IMR-90 (cell line): Measurements from ENCODE around the gene FZD4. TPM values are rescaled to one million over a fixed set of nuclear protein-coding genes. Genes with fewer than 3 reads are reported as not detected.

Experiments
- ATAC-seq: fragments of 200-7000 bp; cut with Tn5 transposase; 2 replicates; pipeline ENCODE4 v1.9.1; 2020; ENCODE audit warnings: low read depth, mild to moderate bottlenecking, moderate library complexity
- BruUV-seq: library from RNA; stranded (reverse); fragments of 400-500 nt; replicated peaks from 2 replicates; lab custom pipeline; 2021; lab: Mats Ljungman, UMichigan
- CTCF ChIA-PET: fragments of 300-600 bp; formaldehyde crosslinking; extraction: SDS; loops from one replicate; lab custom pipeline; 2021; ENCODE audit warnings: antibody characterized with exemption; lab: Yijun Ruan, JAX
- POLR2A ChIA-PET: fragments of 300-600 bp; sonication (Branson Sonifier 250); formaldehyde crosslinking; loops from one replicate; lab custom pipeline; 2022; ENCODE audit warnings: antibody characterized with exemption; ENCODE audit not compliant: unreplicated experiment; lab: Charles Lee
- DNase-seq: peaks from one replicate; pipeline ENCODE4 v3.0.0; 2013
- H2AFZ ChIP-seq: replicated peaks from 2 replicates; pipeline ENCODE3; 2013; ENCODE audit warnings: low read length, mild to moderate bottlenecking; ENCODE audit not compliant: poor library complexity
- H2AK5ac ChIP-seq: 2 replicates; pipeline ENCODE4 v1.6.1; 2013; ENCODE audit warnings: low read depth, low read length, inconsistent platforms
- H2AK9ac ChIP-seq: replicated peaks from 2 replicates; pipeline ENCODE3; 2013; ENCODE audit warnings: mild to moderate bottlenecking, low read depth, low read length, moderate library complexity; ENCODE audit not compliant: poor library complexity
- H2BK120ac ChIP-seq: 2 replicates; pipeline ENCODE4 v1.6.1; 2013; ENCODE audit warnings: low read depth, low read length, inconsistent platforms
- H2BK15ac ChIP-seq: 3 replicates; pipeline ENCODE4 v1.6.1; 2013; ENCODE audit warnings: low read depth, low read length, inconsistent platforms
- H2BK20ac ChIP-seq: 2 replicates; pipeline ENCODE4 v1.6.1; 2013; ENCODE audit warnings: low read depth, mild to moderate bottlenecking, inconsistent platforms, low read length, moderate library complexity
- H2BK5ac ChIP-seq: 2 replicates; pipeline ENCODE4 v1.6.1; 2013; ENCODE audit warnings: mild to moderate bottlenecking, low read depth, low read length, inconsistent platforms; ENCODE audit not compliant: poor library complexity, severe bottlenecking
- H3K14ac ChIP-seq: replicated peaks from 2 replicates; pipeline ENCODE4 v1.6.1; 2013; ENCODE audit warnings: low read depth, low read length, inconsistent platforms
- H3K18ac ChIP-seq: 2 replicates; pipeline ENCODE4 v1.6.1; 2013; ENCODE audit warnings: low read depth, low read length, control low read depth
- H3K23ac ChIP-seq: 2 replicates; pipeline ENCODE4 v1.6.1; 2013; ENCODE audit warnings: low read depth, low read length, inconsistent platforms
- H3K27ac ChIP-seq: 2 replicates; pipeline ENCODE4 v1.5.1; 2013; ENCODE audit warnings: mild to moderate bottlenecking, control low read depth, low read length; ENCODE audit not compliant: insufficient read depth
- H3K27me3 ChIP-seq: 2 replicates; pipeline ENCODE4 v1.6.1; 2013; ENCODE audit warnings: low read length; ENCODE audit not compliant: control insufficient read depth, insufficient read depth
- H3K36me3 ChIP-seq: 2 replicates; pipeline ENCODE4 v1.6.1; 2013; ENCODE audit warnings: low read length, mixed read lengths; ENCODE audit not compliant: control insufficient read depth, insufficient read depth
- H3K4ac ChIP-seq: 2 replicates; pipeline ENCODE4 v1.6.1; 2013; ENCODE audit warnings: low read depth, low read length, inconsistent platforms
- H3K4me1 ChIP-seq: 2 replicates; pipeline ENCODE4 v1.6.1; 2013; ENCODE audit warnings: low read length, mixed read lengths; ENCODE audit not compliant: control insufficient read depth, insufficient read depth
- H3K4me2 ChIP-seq: 2 replicates; pipeline ENCODE4 v1.6.1; 2013; ENCODE audit warnings: low read depth, mild to moderate bottlenecking, control low read depth, low read length, moderate library complexity
- H3K4me3 ChIP-seq: 2 replicates; pipeline ENCODE4 v1.5.1; 2013; ENCODE audit warnings: low read depth, mild to moderate bottlenecking, control low read depth, low read length, moderate library complexity; ENCODE audit not compliant: insufficient read depth
- H3K56ac ChIP-seq: 2 replicates; pipeline ENCODE4 v1.6.1; 2013; ENCODE audit warnings: low read length, inconsistent platforms; ENCODE audit not compliant: insufficient read depth; ENCODE audit errors: extremely low read depth
- H3K79me1 ChIP-seq, 2 experiments: 2 replicates each; pipeline ENCODE4 v1.6.1; 2013; ENCODE audit warnings: low read length in 2 of 2, inconsistent platforms in 1 of 2, low read depth in 1 of 2
- H3K9ac ChIP-seq: 2 replicates; pipeline ENCODE4 v1.6.1; 2013; ENCODE audit warnings: low read depth, low read length, control low read depth
- H3K9me1 ChIP-seq: 2 replicates; pipeline ENCODE4 v1.6.1; 2013; ENCODE audit warnings: low read length, inconsistent platforms; ENCODE audit not compliant: insufficient read depth
- H3K9me3 ChIP-seq: 2 replicates; pipeline ENCODE4 v1.6.1; 2013; ENCODE audit warnings: low read length; ENCODE audit not compliant: control insufficient read depth, insufficient read depth
- H4K20me1 ChIP-seq: 2 replicates; pipeline ENCODE4 v1.6.1; 2013; ENCODE audit warnings: low read length, inconsistent platforms; ENCODE audit not compliant: insufficient read depth
- H4K5ac ChIP-seq: 2 replicates; pipeline ENCODE4 v1.6.1; 2013; ENCODE audit warnings: mild to moderate bottlenecking, low read depth, low read length, control low read depth
- H4K8ac ChIP-seq, 2 experiments: 2 replicates each; pipeline ENCODE4 v1.6.1; 2013; ENCODE audit warnings: low read depth in 2 of 2, low read length in 2 of 2, control low read depth in 1 of 2, inconsistent platforms in 1 of 2
- H4K91ac ChIP-seq: 2 replicates; pipeline ENCODE4 v1.6.1; 2013; ENCODE audit warnings: low read depth, low read length, inconsistent platforms; ENCODE audit not compliant: insufficient read depth
- FOS ChIP-seq: fragments of 150-350 bp; IDR thresholded peaks from 2 replicates; pipeline ENCODE4 v1.6.1; 2016; ENCODE audit warnings: low read depth, low read length
- MXI1 ChIP-seq: IDR thresholded peaks from 2 replicates; pipeline ENCODE4 v1.6.1; 2012; ENCODE audit warnings: low read depth, mild to moderate bottlenecking, low read length, moderate library complexity, borderline replicate concordance
- RAD21 ChIP-seq: IDR thresholded peaks from 2 replicates; pipeline ENCODE4 v1.6.1; 2012; ENCODE audit warnings: low read length, improper control_type of control experiment
- RCOR1 ChIP-seq: IDR thresholded peaks from 2 replicates; pipeline ENCODE4 v1.6.1; 2012; ENCODE audit warnings: mild to moderate bottlenecking, low read length, improper control_type of control experiment; ENCODE audit not compliant: insufficient replicate concordance
- WGBS, 2 experiments: methylation state at CpG; one replicate each; pipeline versions ENCODE4 v1.1.5 to v1.1.7; 2013; ENCODE audit warnings: missing lambda C conversion rate in 2 of 2; ENCODE audit not compliant: insufficient read length in 1 of 2; ENCODE audit errors: extremely low coverage in 2 of 2; 5-methylcytosine and 5-hydroxymethylcytosine counted together
- dilution Hi-C: fragments of 300-500 bp; cut with HindIII; formaldehyde crosslinking; loops from one replicate; pipeline ENCODE4 v1.14.3; 2018; ENCODE audit warnings: low sequenced_read_pairs; ENCODE audit not compliant: unreplicated experiment
- in situ Hi-C: fragments of 300-500 bp; cut with MboI; formaldehyde crosslinking; loops from 3 replicates; pipeline ENCODE4 v1.14.3; 2019; ENCODE audit warnings: low sequenced_read_pairs, inconsistent platforms, mixed read lengths
- intact Hi-C: fragments of 100-400 bp; cut with micrococcal nuclease; formaldehyde crosslinking; loops from 2 replicates; pipeline ENCODE4 v1.10.0; 2022
- polyA plus RNA-seq, 3 experiments: library from polyadenylated mRNA; depleted of rRNA; stranded (reverse); fragments of >200 nt; gene quantifications; 2 replicates each; pipeline ENCODE4 v1.2.3, GENCODE V29; 2012; ENCODE audit warnings: low replicate concordance in 1 of 3
- total RNA-seq: library from RNA; depleted of rRNA; stranded (reverse); fragments of >200 nt; gene quantifications from 2 replicates; pipeline ENCODE4 v1.2.3, GENCODE V29; 2012

The FZD4 gene
- total and polyA plus RNA-seq, 2 of the 4 experiments (the other 2 are of a cell fraction): 3.7 to 7.7 TPM

DNA sequence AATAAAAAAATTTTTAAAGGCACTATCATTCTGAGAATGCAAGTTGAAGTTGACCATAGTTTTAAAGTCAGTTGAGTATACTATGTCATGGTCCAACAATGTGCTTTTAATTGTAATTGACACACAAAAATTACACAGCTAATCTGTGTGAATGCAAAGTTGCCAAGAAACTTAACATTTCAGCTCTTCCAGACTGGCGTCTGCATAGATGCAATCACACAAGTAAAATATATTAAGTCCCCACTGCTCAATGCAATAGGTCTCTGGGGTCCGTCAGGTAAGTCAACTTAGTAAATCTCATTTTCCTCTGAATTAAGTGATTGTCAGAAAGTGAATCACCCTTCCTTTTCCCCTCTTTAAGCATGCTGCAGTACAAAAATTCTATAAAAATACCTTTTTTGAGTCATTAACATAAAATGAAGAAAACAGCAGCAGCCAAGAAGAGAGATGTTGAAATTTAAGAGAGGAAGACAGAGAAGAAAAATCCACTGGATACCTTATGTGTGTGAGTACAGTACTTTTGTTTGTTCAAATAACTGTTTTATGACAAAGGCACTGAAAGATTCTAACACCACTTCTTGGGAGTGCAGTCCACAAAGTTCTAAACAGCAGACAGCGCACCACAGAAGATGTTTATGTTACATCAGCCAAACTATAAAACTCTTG is 5.1 kb downstream of the FZD4 start (continued):
- no peak for TF ChIP-seq FOS

- intact Hi-C loops: no loop called here
- no TSS peak for BruUV-seq
- TF ChIP-seq RAD21 (no peak), MXI1 (no peak), RCOR1 (no peak)
- dilution Hi-C loops: no loop called here
- Histone ChIP-seq H3K9ac (no peak overlapping the region), H3K4me2 (no peak overlapping the region), H3K4ac (no peak overlapping the region), H3K9me3 (no peaks in the 10 kb centered on the region), H2BK20ac (no peak overlapping the region), H4K8ac (no peak overlapping the region), H2AK9ac (no peak overlapping the region), H2BK120ac (no peak overlapping the region), H2AFZ (no peak overlapping the region), H4K20me1 (no peaks in the 10 kb centered on the region), H3K14ac (no peak overlapping the region), H2BK15ac (no peak overlapping the region), H2AK5ac (no peak overlapping the region), H3K56ac (no peak overlapping the region), H3K79me1 (peaks cover 4 to 25% of the 10 kb centered on the region in 2 experiments; a peak in 3 of 4 replicates), H3K36me3 (peaks cover 7% of the 10 kb centered on the region), H4K5ac (no peak overlapping the region), H3K27ac (no peak overlapping the region), H3K9me1 (peaks cover 8% of the 10 kb centered on the region; the same call in 1 of the 2 replicates), H4K91ac (no peak overlapping the region), H3K4me3 (no peak overlapping the region), H3K27me3 (no peaks in the 10 kb centered on the region), H3K18ac (no peak overlapping the region; the same call in 1 of the 2 replicates), H3K4me1 (peaks cover 18% of the 10 kb centered on the region), H2BK5ac (no peak overlapping the region), H3K23ac (no peak overlapping the region)
- no CpG with 5 or more reads among the region's 5 CpGs for WGBS, 2 experiments
- ChIA-PET CTCF (no interaction called here), POLR2A (no interaction called here)
- in situ Hi-C loops: loop anchor here (25.0 kb wide), 1 partner anchor 464 kb away; no protein-coding TSS in a partner anchor
- ATAC-seq: no peak
- DNase-seq: no peak
Observed at GRCh38 chr11:86948733-86949132, 6.5 kb downstream of the FZD4 start.
